Activated CD4-positive, alpha-beta T cell treated with anti-CD3 and anti-CD28 coated beads for 36 hours (primary cell): ENCODE data around the gene NKX2-2. TPM values are rescaled to one million over a fixed set of nuclear protein-coding genes. Genes with fewer than 3 reads are reported as not detected.
A peak's percentile ranks its signal among the peaks of the same experiment; 100 is the strongest.

ENCODE experiments used
- ATAC-seq: fragments of 200-7000 bp; cut with Tn5 transposase; one replicate; pipeline ENCODE4 v1.10.0; 2021; ENCODE audit warnings: mild to moderate bottlenecking, moderate library complexity
- CTCF ChIA-PET: fragments of 350-600 bp; sonication (Branson Sonifier 250); formaldehyde crosslinking; loops from one replicate; lab custom pipeline; 2021; ENCODE audit warnings: antibody characterized with exemption; lab: Charles Lee
- POLR2A ChIA-PET: fragments of 350-600 bp; sonication (Branson Sonifier 250); formaldehyde crosslinking; loops from one replicate; lab custom pipeline; 2021; ENCODE audit warnings: antibody characterized with exemption, inconsistent platforms; lab: Charles Lee
- DNase-seq: peaks from one replicate; pipeline ENCODE4 v3.0.0-alpha.2; 2020
- H3K27ac Mint-ChIP-seq: one replicate; pipeline ENCODE4 v1.8.0; 2021; ENCODE audit warnings: mixed read lengths
- H3K27me3 Mint-ChIP-seq: one replicate; pipeline ENCODE4 v1.8.0; 2021; ENCODE audit warnings: mixed read lengths
- H3K36me3 Mint-ChIP-seq: one replicate; pipeline ENCODE4 v1.8.0; 2021; ENCODE audit warnings: low read depth, mixed read lengths
- H3K4me1 Mint-ChIP-seq: one replicate; pipeline ENCODE4 v1.8.0; 2021; ENCODE audit warnings: mixed read lengths
- H3K4me3 Mint-ChIP-seq: one replicate; pipeline ENCODE4 v1.8.0; 2021; ENCODE audit warnings: mild to moderate bottlenecking, moderate library complexity, mixed read lengths
- H3K9me3 Mint-ChIP-seq: one replicate; pipeline ENCODE4 v1.8.0; 2021; ENCODE audit warnings: low read depth, mixed read lengths
- intact Hi-C, 2 experiments: fragments of 100-400 bp; cut with DNase I in 1 of 2; cut with micrococcal nuclease in 1 of 2; formaldehyde crosslinking; loops; one replicate each; pipeline versions ENCODE4 v1.14.2 to v1.15.1; 2022 to 2024; cut with DNase I, micrococcal nuclease
- total RNA-seq, 2 experiments: library from RNA; stranded (reverse); gene quantifications; one replicate each; pipeline ENCODE4 v1.2.3, GENCODE V29; 2021

NKX2-2 gene
- total RNA-seq, 2 experiments from 2014 or later: not detected

GRCh38 chr20:21508230-21509078 lies 5.4 kb downstream of the NKX2-2 start:
- Mint-ChIP-seq H3K4me3 (no peak overlapping the region), H3K36me3 (peaks cover 4% of the 10 kb centered on the region), H3K4me1 (peaks cover 42% of the 10 kb centered on the region), H3K27ac (no peak overlapping the region), H3K9me3 (no peaks in the 10 kb centered on the region), H3K27me3 (peaks cover 67% of the 10 kb centered on the region)
- POLR2A ChIA-PET: no interaction called here
- DNase-seq: no peak
- no peak for ATAC-seq
- CTCF ChIA-PET: interaction anchor here (0.6 to 7.5 kb wide), 7 partner anchors 12 to 272 kb away, joined by 3 to 179 read pairs (median 4); no protein-coding TSS in a partner anchor
- intact Hi-C loops: loop anchor here (5.0 kb wide), 5 partner anchors 109 to 1074 kb away; partner anchors contain the start of genes FOXA2 (in 1 of the 2), NKX2-4 (in 1 of the 2) and XRN2 (in 1 of the 2)

DNA sequence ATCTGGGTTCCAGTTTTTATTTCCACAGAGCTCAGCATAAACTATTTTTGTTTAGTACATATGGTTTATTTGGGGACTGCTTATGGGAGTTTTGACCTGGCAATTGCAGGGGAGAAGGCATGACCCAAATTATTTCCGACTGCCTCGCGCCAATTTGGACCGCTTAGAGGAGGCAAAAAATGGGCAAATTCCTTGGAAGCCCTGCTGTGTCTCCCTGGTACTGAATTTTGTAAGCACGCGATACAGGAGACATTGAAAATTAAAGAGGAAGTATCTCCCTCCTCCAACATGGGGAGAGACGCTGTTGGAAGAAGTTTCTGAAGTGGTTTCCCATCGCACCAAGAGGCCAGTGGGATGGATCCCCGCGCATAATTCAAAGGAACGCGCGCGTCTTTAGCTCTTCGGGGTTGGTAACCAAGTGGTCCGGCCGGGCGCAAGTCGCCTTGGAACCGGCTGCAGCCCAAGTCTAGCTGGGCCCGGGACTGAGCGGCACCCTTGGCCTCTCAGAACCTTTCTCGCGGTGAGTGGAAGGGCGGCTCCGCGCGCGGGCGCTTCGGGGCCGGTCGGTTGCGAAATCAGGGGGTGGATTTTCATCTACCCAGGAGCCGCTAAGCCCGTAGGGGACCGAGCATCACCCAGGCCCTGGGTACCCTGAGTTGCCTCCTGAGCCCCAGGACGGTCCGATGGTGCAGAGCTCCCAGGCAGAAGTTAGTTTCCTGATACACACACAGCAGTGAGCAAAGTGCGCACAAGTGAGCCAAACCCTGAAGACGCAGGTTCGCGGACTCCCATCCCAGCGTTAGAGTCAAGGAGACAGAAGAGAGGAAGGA lies 6.2 kb downstream of the NKX2-2 start:
- Mint-ChIP-seq H3K36me3 (peaks cover 4% of the 10 kb centered on the region), H3K4me1 (peaks cover 37% of the 10 kb centered on the region), H3K4me3 (no peak overlapping the region), H3K27ac (no peak overlapping the region), H3K9me3 (no peaks in the 10 kb centered on the region), H3K27me3 (peaks cover 67% of the 10 kb centered on the region)
- intact Hi-C loops: loop anchor here (2.0 to 5.0 kb wide), 8 partner anchors 13 to 1075 kb away; partner anchors contain the start of genes FOXA2 (in 1 of the 2), NKX2-4 (in 1 of the 2) and XRN2 (in 1 of the 2)
- ChIA-PET CTCF (interaction anchor here (0.6 to 7.5 kb wide), 12 partner anchors 13 to 409 kb away, joined by 3 to 179 read pairs (median 4); no protein-coding TSS in a partner anchor), POLR2A (no interaction called here)
- ATAC-seq (no peak), DNase-seq (no peak)

DNA sequence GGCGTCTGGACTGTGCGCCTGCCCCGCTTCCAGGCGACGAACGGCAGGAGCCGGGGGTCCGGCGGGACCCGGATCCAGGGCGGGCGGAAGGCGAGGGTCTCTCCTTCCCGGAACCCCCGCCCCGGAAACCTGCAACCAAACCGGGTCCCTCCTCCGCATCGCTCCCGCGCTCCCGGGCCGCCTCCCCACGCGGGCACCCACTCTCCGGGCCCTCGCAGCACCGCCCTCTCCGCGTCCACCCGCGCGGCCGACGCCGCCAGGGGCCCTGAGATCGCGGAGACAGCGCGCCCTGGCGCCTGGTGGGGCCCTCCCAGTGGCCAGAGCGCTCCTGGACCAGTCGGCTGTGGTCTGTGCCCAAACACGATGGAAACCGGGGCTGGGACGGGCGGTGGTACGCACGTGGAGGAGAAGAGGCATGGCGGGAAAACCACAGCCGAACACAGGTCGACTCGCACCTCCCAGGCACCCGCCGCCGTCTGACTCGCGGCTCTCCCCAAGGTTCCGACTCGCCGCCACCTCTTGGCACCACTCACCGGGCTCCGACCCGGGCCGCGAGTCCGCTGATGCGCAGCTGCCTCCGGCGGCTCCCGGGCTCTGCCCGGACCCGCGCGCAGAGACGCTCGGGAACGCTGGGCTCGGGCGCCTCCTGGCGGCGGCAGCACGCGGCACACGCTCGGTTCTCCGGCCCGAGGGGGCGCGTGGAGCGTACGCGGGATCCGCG lies 7.9 kb downstream of the NKX2-2 start:
- ATAC-seq (peak; percentile 70), DNase-seq (peak; percentile 86)
- peak overlapping the region; percentile 59 for H3K4me3 Mint-ChIP-seq
- intact Hi-C loops: loop anchor here (1.0 to 5.0 kb wide), 15 partner anchors 15 to 1076 kb away; partner anchors contain the start of genes XRN2 (in 2 of the 2), FOXA2 (in 1 of the 2) and NKX2-4 (in 1 of the 2)
- ChIA-PET POLR2A (interaction anchor here (0.7 kb wide), 1 partner anchor 270 kb away, joined by 4 read pairs; no protein-coding TSS in a partner anchor), CTCF (interaction anchor here (0.5 to 7.5 kb wide), 31 partner anchors 9 to 667 kb away, joined by 3 to 179 read pairs (median 4); partner anchors contain the start of gene XRN2)
- no peak overlapping the region for H3K27ac Mint-ChIP-seq
- peaks cover 4% of the 10 kb centered on the region for H3K36me3 Mint-ChIP-seq
- no peaks in the 10 kb centered on the region for H3K9me3 Mint-ChIP-seq
- H3K4me1 Mint-ChIP-seq: peaks cover 28% of the 10 kb centered on the region
- peaks cover 55% of the 10 kb centered on the region for H3K27me3 Mint-ChIP-seq

DNA sequence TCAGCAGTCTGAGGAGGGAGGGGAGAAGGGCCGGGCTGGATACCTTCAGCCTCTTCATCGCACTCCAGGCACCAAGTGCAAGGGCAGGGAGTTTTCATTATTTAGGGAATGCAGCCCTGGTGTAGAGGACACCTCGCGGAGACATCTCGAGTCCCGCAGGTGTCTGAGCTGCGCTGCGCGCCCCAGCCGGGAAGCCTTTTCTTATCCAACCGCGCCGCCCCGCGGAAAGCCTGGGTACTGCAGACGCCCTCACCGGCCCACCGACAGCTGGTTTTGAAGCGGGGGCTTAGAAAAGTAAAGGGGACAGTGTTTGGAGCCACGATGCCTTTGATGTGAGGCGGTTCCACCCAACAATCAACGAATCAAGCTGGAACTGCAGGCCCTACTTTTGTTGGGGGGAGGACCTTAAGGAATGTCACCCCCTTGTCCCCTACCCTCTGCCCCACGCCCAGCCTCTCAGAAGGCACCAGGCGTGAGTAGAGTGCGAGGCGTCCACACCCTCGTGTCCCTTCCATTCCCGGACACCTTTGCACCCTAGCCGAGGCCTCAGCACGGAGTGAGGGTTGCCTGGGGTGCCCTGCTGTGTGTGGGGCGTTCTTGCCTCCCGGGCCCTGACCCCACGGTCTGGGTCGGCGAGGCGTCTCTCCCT lies 8.6 kb downstream of the NKX2-2 start:
- Mint-ChIP-seq H3K27me3 (peaks cover 52% of the 10 kb centered on the region), H3K36me3 (peaks cover 4% of the 10 kb centered on the region), H3K4me3 (peak overlapping the region; percentile 52), H3K9me3 (no peaks in the 10 kb centered on the region), H3K4me1 (peaks cover 25% of the 10 kb centered on the region), H3K27ac (peak overlapping the region; percentile 8)
- DNase-seq: peak; percentile 90
- ChIA-PET POLR2A (interaction anchor here (0.7 kb wide), 1 partner anchor 269 kb away, joined by 4 read pairs; no protein-coding TSS in a partner anchor), CTCF (interaction anchor here (0.5 to 7.5 kb wide), 31 partner anchors 9 to 667 kb away, joined by 3 to 179 read pairs (median 4); partner anchors contain the start of gene XRN2)
- intact Hi-C loops: loop anchor here (1.0 to 5.0 kb wide), 11 partner anchors 108 to 1077 kb away; partner anchors contain the start of genes XRN2 (in 2 of the 2), FOXA2 (in 1 of the 2) and NKX2-4 (in 1 of the 2)
- ATAC-seq: peak; percentile 70

- intact Hi-C loops: loop anchor here in 1 of 2 experiments (2.0 kb wide), 1 partner anchor 644 kb away; no protein-coding TSS in a partner anchor
- ATAC-seq (no peak), DNase-seq (no peak)
- Mint-ChIP-seq H3K27ac (no peak overlapping the region), H3K4me3 (no peak overlapping the region), H3K36me3 (peaks cover 4% of the 10 kb centered on the region), H3K4me1 (peaks cover 17% of the 10 kb centered on the region), H3K9me3 (no peaks in the 10 kb centered on the region), H3K27me3 (peaks cover 46% of the 10 kb centered on the region)
- CTCF ChIA-PET: interaction anchor here (1.0 to 7.5 kb wide), 13 partner anchors 9 to 645 kb away, joined by 3 to 179 read pairs (median 6); partner anchors contain the start of gene XRN2
- POLR2A ChIA-PET: no interaction called here
These were observed 9.5 kb downstream of the NKX2-2 start for GRCh38 chr20:21504323-21504722.

- Mint-ChIP-seq H3K36me3 (peaks cover 4% of the 10 kb centered on the region), H3K4me3 (no peak overlapping the region), H3K27ac (no peak overlapping the region), H3K9me3 (no peaks in the 10 kb centered on the region), H3K27me3 (peaks cover 45% of the 10 kb centered on the region), H3K4me1 (peaks cover 17% of the 10 kb centered on the region)
- ChIA-PET CTCF (interaction anchor here (0.7 to 7.5 kb wide), 8 partner anchors 8 to 667 kb away, joined by 3 to 179 read pairs (median 6); no protein-coding TSS in a partner anchor), POLR2A (no interaction called here)
- DNase-seq (peak; percentile 57), ATAC-seq (peak; percentile 27)
- intact Hi-C loops: no loop called here
These were observed 10.5 kb downstream of the NKX2-2 start for GRCh38 chr20:21503345-21503744.

DNA sequence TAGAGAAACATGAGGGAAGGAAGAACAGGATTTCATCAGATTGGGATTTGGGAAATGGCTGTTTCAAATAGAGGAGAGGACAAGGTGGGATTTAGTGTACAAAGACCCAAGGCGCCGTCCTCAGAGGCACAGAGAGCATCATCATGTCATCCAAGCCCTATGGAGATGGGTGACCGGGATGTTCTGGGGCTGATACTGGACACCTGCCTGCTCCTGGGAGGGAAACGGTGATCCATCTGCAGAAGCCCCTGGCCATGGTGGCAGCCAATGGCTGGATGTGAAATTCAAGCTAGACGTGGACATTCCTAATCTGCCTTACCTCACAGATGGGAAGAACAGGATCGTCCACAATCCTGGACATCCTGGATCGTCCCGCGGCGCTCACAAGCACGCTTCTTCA lies 12.7 kb downstream of the NKX2-2 start:
- no peak overlapping the region for H3K4me3 Mint-ChIP-seq
- H3K36me3 Mint-ChIP-seq: peaks cover 4% of the 10 kb centered on the region
- intact Hi-C loops: no loop called here
- ATAC-seq: no peak
- ChIA-PET CTCF (interaction anchor here (0.6 to 7.5 kb wide), 5 partner anchors 51 to 641 kb away, joined by 3 to 179 read pairs (median 3); no protein-coding TSS in a partner anchor), POLR2A (no interaction called here)
- no peaks in the 10 kb centered on the region for H3K9me3 Mint-ChIP-seq
- peaks cover 7% of the 10 kb centered on the region for H3K4me1 Mint-ChIP-seq
- H3K27ac Mint-ChIP-seq: no peak overlapping the region
- H3K27me3 Mint-ChIP-seq: peaks cover 35% of the 10 kb centered on the region
- no peak for DNase-seq

DNA sequence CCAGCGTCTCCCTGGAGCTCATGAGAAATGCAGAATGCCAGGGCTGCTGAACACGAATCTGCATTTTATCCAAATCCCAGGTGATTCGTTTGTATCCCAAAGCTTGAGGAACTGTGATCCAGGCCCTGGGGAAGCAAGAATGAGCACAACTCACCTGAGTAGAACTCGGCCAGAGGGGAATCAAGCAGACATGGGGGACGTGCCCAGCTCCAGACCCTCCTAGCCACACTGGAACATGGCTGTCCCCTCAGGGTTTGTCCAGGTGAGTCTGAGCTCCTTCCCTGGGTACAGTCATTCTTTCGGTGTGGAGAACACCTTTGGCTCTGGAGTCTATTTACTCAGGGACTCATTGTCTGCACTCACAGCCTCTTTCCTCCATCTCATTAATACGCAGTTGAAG lies 13.3 kb downstream of the NKX2-2 start:
- peaks cover 7% of the 10 kb centered on the region for H3K4me1 Mint-ChIP-seq
- intact Hi-C loops: no loop called here
- H3K36me3 Mint-ChIP-seq: peaks cover 4% of the 10 kb centered on the region
- H3K4me3 Mint-ChIP-seq: no peak overlapping the region
- DNase-seq (no peak), ATAC-seq (no peak)
- ChIA-PET POLR2A (no interaction called here), CTCF (interaction anchor here (0.6 to 7.5 kb wide), 5 partner anchors 102 to 640 kb away, joined by 3 to 179 read pairs (median 3); no protein-coding TSS in a partner anchor)
- no peaks in the 10 kb centered on the region for H3K9me3 Mint-ChIP-seq
- no peak overlapping the region for H3K27ac Mint-ChIP-seq
- peaks cover 35% of the 10 kb centered on the region for H3K27me3 Mint-ChIP-seq

DNA sequence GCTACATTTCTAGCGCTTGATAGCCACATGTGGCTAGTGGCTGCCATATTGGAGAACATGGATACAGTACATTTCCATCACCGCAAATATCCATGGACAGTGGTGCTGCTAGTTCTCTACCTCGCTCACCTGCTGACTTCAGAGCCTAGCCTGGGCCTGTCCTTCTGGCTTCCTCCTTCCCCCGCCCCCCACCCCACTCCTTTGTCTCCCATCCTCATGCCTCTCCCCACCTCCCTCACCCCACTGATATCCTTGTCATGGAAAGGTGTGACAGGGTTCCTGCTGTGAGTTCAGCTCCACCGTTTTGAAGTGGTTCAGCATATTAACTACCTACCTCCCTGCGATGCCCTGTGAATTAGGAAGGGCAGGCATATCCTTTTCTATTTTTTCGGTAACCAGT lies 14.2 kb downstream of the NKX2-2 start:
- no peak for DNase-seq
- POLR2A ChIA-PET: no interaction called here
- no peak for ATAC-seq
- H3K9me3 Mint-ChIP-seq: no peaks in the 10 kb centered on the region
- peaks cover 28% of the 10 kb centered on the region for H3K27me3 Mint-ChIP-seq
- peaks cover 2% of the 10 kb centered on the region for H3K36me3 Mint-ChIP-seq
- intact Hi-C loops: no loop called here
- no peak overlapping the region for H3K4me3 Mint-ChIP-seq
- H3K4me1 Mint-ChIP-seq: peaks cover 2% of the 10 kb centered on the region
- CTCF ChIA-PET: interaction anchor here (1.3 to 1.7 kb wide), 2 partner anchors 12 to 264 kb away, joined by 4 to 5 read pairs; no protein-coding TSS in a partner anchor
- H3K27ac Mint-ChIP-seq: no peak overlapping the region
